IPS-15b (cell line): Measurements from ENCODE around the gene GAS2L1.

Source experiments
- H3K27me3 ChIP-seq: one replicate; pipeline ENCODE4 v1.6.1; 2013; ENCODE audit warnings: low read length; ENCODE audit not compliant: control insufficient read depth, insufficient read depth
- H3K36me3 ChIP-seq: one replicate; pipeline ENCODE4 v1.6.1; 2013; ENCODE audit warnings: low read length; ENCODE audit not compliant: control insufficient read depth, insufficient read depth
- H3K4me1 ChIP-seq: one replicate; pipeline ENCODE4 v1.6.1; 2013; ENCODE audit warnings: mild to moderate bottlenecking, low read length; ENCODE audit not compliant: control insufficient read depth, insufficient read depth
- H3K4me3 ChIP-seq: one replicate; pipeline ENCODE4 v1.5.1; 2013; ENCODE audit warnings: low read depth, low read length
- H3K9ac ChIP-seq: one replicate; pipeline ENCODE4 v1.6.1; 2013; ENCODE audit warnings: low read depth, mild to moderate bottlenecking, low read length
- H3K9me3 ChIP-seq: one replicate; pipeline ENCODE4 v1.6.1; 2013; ENCODE audit warnings: mild to moderate bottlenecking, low read length; ENCODE audit not compliant: control insufficient read depth, insufficient read depth

Gene GAS2L1

DNA sequence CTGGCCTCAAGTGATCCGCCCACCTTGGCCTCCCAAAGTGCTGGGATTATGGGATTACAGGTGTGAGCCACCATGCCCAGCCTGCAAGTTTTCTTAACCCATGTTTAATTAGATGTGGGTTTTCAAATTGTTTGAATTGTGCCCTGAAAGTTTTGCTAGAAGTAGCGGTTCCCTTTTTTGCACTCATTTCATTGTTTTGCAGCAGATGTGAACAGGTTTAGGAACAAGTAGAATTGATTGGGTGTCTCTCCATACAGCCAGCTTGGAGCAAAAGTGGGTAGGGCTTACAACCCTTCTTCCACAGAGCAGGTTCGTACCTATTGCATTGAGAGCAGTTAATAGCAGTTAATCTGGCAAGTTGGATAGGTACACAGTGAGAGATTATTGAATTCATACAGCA is 22.3 kb upstream of the GAS2L1 start:
- no peaks in the 10 kb centered on the region for H3K27me3 ChIP-seq
- no peak overlapping the region for H3K9ac ChIP-seq
- H3K4me3 ChIP-seq = no peak overlapping the region
- H3K4me1 ChIP-seq = no peaks in the 10 kb centered on the region
- H3K9me3 ChIP-seq = no peaks in the 10 kb centered on the region
- peaks cover 54% of the 10 kb centered on the region for H3K36me3 ChIP-seq

GRCh38 chr22:29288837-29289236 is 17.6 kb upstream of the GAS2L1 start:
- Histone ChIP-seq H3K36me3 (peaks cover 54% of the 10 kb centered on the region), H3K4me1 (no peaks in the 10 kb centered on the region), H3K9me3 (no peaks in the 10 kb centered on the region), H3K9ac (no peak overlapping the region), H3K4me3 (no peak overlapping the region), H3K27me3 (no peaks in the 10 kb centered on the region)

GRCh38 chr22:29290061-29290460 is 16.4 kb upstream of the GAS2L1 start:
- Histone ChIP-seq H3K4me3 (no peak overlapping the region), H3K27me3 (no peaks in the 10 kb centered on the region), H3K9me3 (no peaks in the 10 kb centered on the region), H3K4me1 (no peaks in the 10 kb centered on the region), H3K9ac (no peak overlapping the region), H3K36me3 (peaks cover 55% of the 10 kb centered on the region)

GRCh38 chr22:29291215-29291614 is 15.2 kb upstream of the GAS2L1 start:
- H3K9ac ChIP-seq = no peak overlapping the region
- peaks cover 63% of the 10 kb centered on the region for H3K36me3 ChIP-seq
- H3K4me1 ChIP-seq = no peaks in the 10 kb centered on the region
- no peaks in the 10 kb centered on the region for H3K9me3 ChIP-seq
- H3K4me3 ChIP-seq = no peak overlapping the region
- H3K27me3 ChIP-seq = no peaks in the 10 kb centered on the region

GRCh38 chr22:29292379-29292778 is 14.1 kb upstream of the GAS2L1 start:
- no peaks in the 10 kb centered on the region for H3K9me3 ChIP-seq
- H3K4me3 ChIP-seq = no peak overlapping the region
- H3K36me3 ChIP-seq = peaks cover 68% of the 10 kb centered on the region
- H3K27me3 ChIP-seq = no peaks in the 10 kb centered on the region
- H3K9ac ChIP-seq = no peak overlapping the region
- no peaks in the 10 kb centered on the region for H3K4me1 ChIP-seq

DNA sequence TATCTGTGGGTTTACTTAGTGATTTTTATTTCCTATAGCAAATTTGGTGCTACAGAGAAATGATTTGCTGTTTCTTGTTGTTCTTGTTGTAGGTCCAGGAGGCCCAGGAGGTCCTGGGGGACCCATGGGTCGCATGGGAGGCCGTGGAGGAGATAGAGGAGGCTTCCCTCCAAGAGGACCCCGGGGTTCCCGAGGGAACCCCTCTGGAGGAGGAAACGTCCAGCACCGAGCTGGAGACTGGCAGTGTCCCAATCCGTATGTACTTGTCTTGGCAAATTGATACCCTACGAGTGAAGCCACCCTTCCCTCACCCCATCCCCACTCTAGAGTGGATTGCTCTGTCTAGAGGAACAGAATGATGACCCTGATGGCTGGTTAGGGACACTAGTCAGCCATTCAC is 7.8 kb upstream of the GAS2L1 start:
- Histone ChIP-seq H3K9ac (no peak overlapping the region), H3K27me3 (no peaks in the 10 kb centered on the region), H3K36me3 (peaks cover 64% of the 10 kb centered on the region), H3K9me3 (no peaks in the 10 kb centered on the region), H3K4me1 (no peaks in the 10 kb centered on the region), H3K4me3 (no peak overlapping the region)

DNA sequence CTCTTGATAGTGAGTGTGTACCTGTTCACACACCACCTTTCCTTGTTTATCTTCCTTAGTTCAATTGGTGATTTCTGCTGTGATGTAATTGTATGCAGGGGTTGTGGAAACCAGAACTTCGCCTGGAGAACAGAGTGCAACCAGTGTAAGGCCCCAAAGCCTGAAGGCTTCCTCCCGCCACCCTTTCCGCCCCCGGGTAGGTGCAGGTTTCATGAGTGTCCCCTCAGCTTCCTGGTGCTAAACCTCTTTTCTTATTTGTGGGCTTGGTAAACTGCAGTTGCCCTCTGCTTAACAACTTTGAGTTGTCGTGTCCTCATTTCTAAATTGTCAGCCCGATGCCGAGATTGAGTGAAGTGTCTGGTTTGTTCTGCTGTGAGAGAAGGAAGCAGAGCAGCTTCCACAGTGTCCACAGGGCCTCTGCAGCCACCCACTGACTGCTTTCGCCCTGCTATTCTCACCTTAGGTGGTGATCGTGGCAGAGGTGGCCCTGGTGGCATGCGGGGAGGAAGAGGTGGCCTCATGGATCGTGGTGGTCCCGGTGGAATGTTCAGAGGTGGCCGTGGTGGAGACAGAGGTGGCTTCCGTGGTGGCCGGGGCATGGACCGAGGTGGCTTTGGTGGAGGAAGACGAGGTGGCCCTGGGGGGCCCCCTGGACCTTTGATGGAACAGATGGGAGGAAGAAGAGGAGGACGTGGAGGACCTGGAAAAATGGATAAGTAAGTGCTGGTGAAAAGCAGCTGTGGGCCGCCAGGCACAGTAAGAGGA is 7.1 kb upstream of the GAS2L1 start:
- Histone ChIP-seq H3K9me3 (no peaks in the 10 kb centered on the region), H3K9ac (no peak overlapping the region), H3K36me3 (peaks cover 58% of the 10 kb centered on the region), H3K27me3 (no peaks in the 10 kb centered on the region), H3K4me3 (no peak overlapping the region), H3K4me1 (no peaks in the 10 kb centered on the region)

- Histone ChIP-seq H3K36me3 (peaks cover 52% of the 10 kb centered on the region), H3K9me3 (no peaks in the 10 kb centered on the region), H3K9ac (no peak overlapping the region), H3K4me3 (no peak overlapping the region), H3K4me1 (no peaks in the 10 kb centered on the region), H3K27me3 (no peaks in the 10 kb centered on the region)
Observed at GRCh38 chr22:29300467-29300806, 6.0 kb upstream of the GAS2L1 start.

DNA sequence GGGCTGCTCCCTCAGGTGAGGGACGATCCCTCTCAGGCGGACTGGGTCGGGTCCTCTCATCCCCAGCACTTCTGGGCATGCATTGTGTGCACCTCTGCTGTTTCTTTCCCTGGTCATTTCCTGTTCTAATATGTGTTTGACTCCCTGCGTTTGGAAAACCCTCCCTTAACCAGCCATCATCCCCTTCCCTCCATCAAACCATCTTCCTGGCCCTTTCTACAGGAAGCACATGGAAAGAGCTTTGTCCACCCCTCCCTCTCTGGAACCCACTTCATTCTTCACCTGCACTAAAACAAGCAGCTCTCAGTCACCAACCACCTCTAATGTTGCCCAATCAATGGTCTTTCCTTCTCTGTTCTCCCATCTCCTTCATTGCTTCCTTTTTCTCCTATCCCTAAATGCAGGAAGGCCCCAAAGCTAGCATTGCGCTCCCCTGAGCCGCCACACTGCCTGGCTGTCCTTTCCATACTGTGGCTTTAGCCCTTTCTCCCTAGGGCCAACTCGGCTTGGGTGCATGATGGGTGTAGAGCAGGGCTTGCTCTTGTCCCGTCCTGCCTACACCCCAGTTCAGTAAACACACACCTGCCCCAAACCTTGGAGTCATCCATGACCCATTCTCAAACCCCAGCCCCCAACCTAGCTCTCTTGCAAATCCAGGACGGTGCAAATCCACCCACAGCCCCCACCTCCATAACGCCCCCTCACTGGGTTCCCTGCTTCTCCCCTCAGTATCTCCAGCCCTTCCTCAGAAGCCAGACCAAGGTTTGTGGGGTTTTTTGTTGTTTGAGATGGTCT is 5.4 kb upstream of the GAS2L1 start:
- peaks cover 3% of the 10 kb centered on the region for H3K4me1 ChIP-seq
- peaks cover 46% of the 10 kb centered on the region for H3K36me3 ChIP-seq
- no peak overlapping the region for H3K9ac ChIP-seq
- H3K9me3 ChIP-seq = no peaks in the 10 kb centered on the region
- no peaks in the 10 kb centered on the region for H3K27me3 ChIP-seq
- H3K4me3 ChIP-seq = no peak overlapping the region

GRCh38 chr22:29301716-29302401 is 4.6 kb upstream of the GAS2L1 start:
- H3K9me3 ChIP-seq = no peaks in the 10 kb centered on the region
- H3K4me1 ChIP-seq = peaks cover 3% of the 10 kb centered on the region
- no peak overlapping the region for H3K9ac ChIP-seq
- H3K36me3 ChIP-seq = peaks cover 37% of the 10 kb centered on the region
- no peaks in the 10 kb centered on the region for H3K27me3 ChIP-seq
- no peak overlapping the region for H3K4me3 ChIP-seq

DNA sequence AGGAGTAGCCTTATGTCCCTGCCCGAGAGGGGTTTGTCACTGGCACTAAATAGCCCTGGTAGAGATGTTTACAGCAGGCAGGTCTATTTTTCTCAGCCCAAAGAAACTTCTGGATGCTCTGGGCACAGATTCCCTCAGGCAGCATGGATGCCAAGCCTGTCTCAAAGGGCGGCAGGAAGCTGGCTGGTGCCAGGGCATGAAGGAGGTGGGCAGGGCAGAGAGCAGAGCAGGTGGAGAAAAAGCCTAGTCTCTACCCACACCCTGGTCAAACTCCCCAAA is 4.1 kb upstream of the GAS2L1 start:
- peaks cover 3% of the 10 kb centered on the region for H3K4me1 ChIP-seq
- no peak overlapping the region for H3K9ac ChIP-seq
- no peaks in the 10 kb centered on the region for H3K9me3 ChIP-seq
- H3K4me3 ChIP-seq = no peak overlapping the region
- H3K36me3 ChIP-seq = peaks cover 32% of the 10 kb centered on the region
- no peaks in the 10 kb centered on the region for H3K27me3 ChIP-seq
